ENCODE measurements around the gene UCN2. TPM values are rescaled to one million over a fixed set of nuclear protein-coding genes. Genes with fewer than 3 reads are reported as not detected.

Gene UCN2
- total RNA-seq, 1 experiment from 2014 or later, result not detected

- POLR2A ChIA-PET, result interaction anchor here (0.9 to 1.6 kb wide), 2 partner anchors 13 to 14 kb away, joined by 3 to 5 read pairs; partner anchors contain the start of gene UQCRC1
- Mint-ChIP-seq H3K27ac (no peak overlapping the region), H3K27me3 (ENCODE audit: low read depth) (no peaks in the 10 kb centered on the region; the same call in 1 of the 2 replicates), H3K4me1 (peaks cover 16% of the 10 kb centered on the region), H3K4me3 (no peak overlapping the region), H3K36me3 (peaks cover 29% of the 10 kb centered on the region), H3K9me3 (no peaks in the 10 kb centered on the region)
- peak; percentile 35 for DNase-seq (ENCODE audit: low spot score)
- ATAC-seq, result peak; percentile 4; the same call in 1 of the 2 replicates
- TF ChIP-seq IRF2 (CRISPR knock-in tag; IDR thresholded peaks at IDR 0.05; ENCODE audit: borderline replicate concordance, low read depth) (no peak), CREM (CRISPR knock-in tag; IDR thresholded peaks at IDR 0.05) (no peak), NFE2L1 (CRISPR knock-in tag; IDR thresholded peaks at IDR 0.05) (no peak), ZMAT4 (CRISPR knock-in tag; IDR thresholded peaks at IDR 0.05) (no peak), ZNF512 (CRISPR knock-in tag; IDR thresholded peaks at IDR 0.05; ENCODE audit: borderline replicate concordance) (no peak), ZBTB21 (CRISPR knock-in tag; IDR thresholded peaks at IDR 0.05; ENCODE audit: borderline replicate concordance) (no peak), SMAD3 (CRISPR knock-in tag; IDR thresholded peaks at IDR 0.05; ENCODE audit: borderline replicate concordance) (no peak), ELF4 (CRISPR knock-in tag; IDR thresholded peaks at IDR 0.05; ENCODE audit: low read depth) (no peak)
- TF ChIP-seq, protein P1, sequence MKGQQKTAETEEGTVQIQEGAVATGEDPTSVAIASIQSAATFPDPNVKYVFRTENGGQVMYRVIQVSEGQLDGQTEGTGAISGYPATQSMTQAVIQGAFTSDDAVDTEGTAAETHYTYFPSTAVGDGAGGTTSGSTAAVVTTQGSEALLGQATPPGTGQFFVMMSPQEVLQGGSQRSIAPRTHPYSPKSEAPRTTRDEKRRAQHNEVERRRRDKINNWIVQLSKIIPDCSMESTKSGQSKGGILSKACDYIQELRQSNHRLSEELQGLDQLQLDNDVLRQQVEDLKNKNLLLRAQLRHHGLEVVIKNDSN (CRISPR knock-in tag; IDR thresholded peaks at IDR 0.05), result no peak
- CTCF ChIA-PET, result interaction anchor here (0.8 to 1.4 kb wide), 4 partner anchors 38 to 195 kb away, joined by 3 to 4 read pairs (median 4); partner anchors contain the start of gene SLC26A6
Observed at GRCh38 chr3:48595526-48596121, 32.0 kb upstream of the UCN2 start.

DNA sequence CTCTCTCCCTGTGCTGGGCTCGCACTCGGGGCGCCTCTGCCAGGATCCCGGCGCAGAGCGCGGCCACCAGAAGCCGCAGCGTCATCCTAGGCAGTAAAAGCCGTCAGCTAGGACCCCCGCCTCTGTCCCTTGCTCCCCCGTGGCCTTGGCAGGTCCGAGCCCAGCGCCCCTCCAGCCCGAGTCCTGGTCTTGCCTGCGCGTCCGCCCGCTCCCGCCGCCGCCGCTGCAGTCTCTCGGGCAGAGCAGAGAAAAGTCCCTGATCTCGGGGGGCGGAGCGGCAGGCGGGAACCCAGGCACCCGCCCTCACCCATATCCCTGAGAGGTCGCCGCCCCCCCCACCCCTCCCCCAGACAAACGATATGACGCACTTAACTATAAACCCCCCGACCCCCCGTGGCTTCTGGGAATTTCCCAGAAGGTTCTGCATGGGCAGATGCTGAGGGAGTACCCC lies 31.5 kb upstream of the UCN2 start, which contains the start of gene COL7A1:
TSS of gene COL7A1 (minus strand) at position 255 of the 451 bp plus-strand sequence. CDS start at position 85, 170 bp downstream.
- Mint-ChIP-seq H3K36me3 (peaks cover 24% of the 10 kb centered on the region), H3K4me3 (peak within 1 kb of the TSS; percentile 43), H3K27ac (no peak within 1 kb of the TSS), H3K9me3 (no peaks in the 10 kb centered on the region), H3K27me3 (ENCODE audit: low read depth) (no peaks in the 10 kb centered on the region; the same call in 1 of the 2 replicates), H3K4me1 (peaks cover 16% of the 10 kb centered on the region)
- 0 out of 2 replicates have a peak, but pooled peaks have one; percentile 4 for ATAC-seq
- POLR2A ChIA-PET, result no interaction called here
- CTCF ChIA-PET, result interaction anchor here (1.2 to 1.4 kb wide), 2 partner anchors 37 to 40 kb away, joined by 4 read pairs; partner anchors contain the start of gene SLC26A6
- DNase-seq (ENCODE audit: low spot score), result peak; percentile 26
- TF ChIP-seq ZNF425 (CRISPR knock-in tag; conservative IDR thresholded peaks at IDR 0.05), result no peak
- no peak for TF ChIP-seq ESRRA (CRISPR knock-in tag; IDR thresholded peaks at IDR 0.05; ENCODE audit: borderline replicate concordance)
- no peak for TF ChIP-seq JUN (CRISPR knock-in tag; IDR thresholded peaks at IDR 0.05)
- TF ChIP-seq, protein P1 (CRISPR knock-in tag; IDR thresholded peaks at IDR 0.05), result no peak
- TF ChIP-seq ZBTB43 (CRISPR knock-in tag; IDR thresholded peaks at IDR 0.05), result no peak
- TF ChIP-seq, protein P2, sequence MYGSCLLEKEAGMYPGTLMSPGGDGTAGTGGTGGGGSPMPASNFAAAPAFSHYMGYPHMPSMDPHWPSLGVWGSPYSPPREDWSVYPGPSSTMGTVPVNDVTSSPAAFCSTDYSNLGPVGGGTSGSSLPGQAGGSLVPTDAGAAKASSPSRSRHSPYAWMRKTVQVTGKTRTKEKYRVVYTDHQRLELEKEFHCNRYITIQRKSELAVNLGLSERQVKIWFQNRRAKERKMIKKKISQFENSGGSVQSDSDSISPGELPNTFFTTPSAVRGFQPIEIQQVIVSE (CRISPR knock-in tag; IDR thresholded peaks at IDR 0.05; ENCODE audit: borderline replicate concordance), result no peak
- TF ChIP-seq, protein P3, sequence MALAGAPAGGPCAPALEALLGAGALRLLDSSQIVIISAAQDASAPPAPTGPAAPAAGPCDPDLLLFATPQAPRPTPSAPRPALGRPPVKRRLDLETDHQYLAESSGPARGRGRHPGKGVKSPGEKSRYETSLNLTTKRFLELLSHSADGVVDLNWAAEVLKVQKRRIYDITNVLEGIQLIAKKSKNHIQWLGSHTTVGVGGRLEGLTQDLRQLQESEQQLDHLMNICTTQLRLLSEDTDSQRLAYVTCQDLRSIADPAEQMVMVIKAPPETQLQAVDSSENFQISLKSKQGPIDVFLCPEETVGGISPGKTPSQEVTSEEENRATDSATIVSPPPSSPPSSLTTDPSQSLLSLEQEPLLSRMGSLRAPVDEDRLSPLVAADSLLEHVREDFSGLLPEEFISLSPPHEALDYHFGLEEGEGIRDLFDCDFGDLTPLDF (CRISPR knock-in tag; IDR thresholded peaks at IDR 0.05), result no peak
- no peak for TF ChIP-seq PRDM15 (CRISPR knock-in tag; IDR thresholded peaks at IDR 0.05)
- no peak for TF ChIP-seq NR1H2 (CRISPR knock-in tag; IDR thresholded peaks at IDR 0.05)
- TF ChIP-seq PREB (CRISPR knock-in tag; IDR thresholded peaks at IDR 0.05; ENCODE audit: borderline replicate concordance), result no peak
